Measurements from ENCODE around the gene ZSCAN5A.
"Not testable (repeated sequence)": the region's sequence is repeated elsewhere in the genome, so short reads cannot be mapped to it uniquely, and the experiment has no call there.

Gene ZSCAN5A

GRCh38 chr19:56189785-56190184 lies 124.9 kb downstream of the ZSCAN5A start:
- no peak for TF ChIP-seq POLR2A (IDR thresholded peaks at IDR 0.05; ENCODE audit: low read depth, low read length)
- no peak for TF ChIP-seq TAF1 (IDR thresholded peaks at IDR 0.05; ENCODE audit: low read depth, low read length)
- TF ChIP-seq SPI1 (IDR thresholded peaks at IDR 0.05; ENCODE audit: low read depth, low read length), result no peak
- TF ChIP-seq POLR2AphosphoS5 (IDR thresholded peaks at IDR 0.05; ENCODE audit: low read depth, low read length), result no peak
- TF ChIP-seq PAX5 (IDR thresholded peaks at IDR 0.05; ENCODE audit: insufficient read depth, low read length, severe bottlenecking), result no peak
- no peak for TF ChIP-seq POU2F2 (IDR thresholded peaks at IDR 0.05; ENCODE audit: low read depth, low read length)
- no peak for FAIRE-seq

GRCh38 chr19:56177564-56178243 lies 136.9 kb downstream of the ZSCAN5A start:
- DNase-seq (ENCODE audit: insufficient read length, low spot score), result no peak
- TF ChIP-seq POU2F2 (IDR thresholded peaks at IDR 0.05; ENCODE audit: low read depth, low read length) (no peak), SPI1 (IDR thresholded peaks at IDR 0.05; ENCODE audit: low read depth, low read length) (no peak)

More at GRCh38 chr19:56189785-56190184, 124.9 kb downstream of the ZSCAN5A start:
- no peak for DNase-seq (ENCODE audit: insufficient read length, low spot score)

GRCh38 chr19:56176881-56177280 lies 137.8 kb downstream of the ZSCAN5A start:
- FAIRE-seq (no peak), DNase-seq (ENCODE audit: insufficient read length, low spot score) (no peak)
- TF ChIP-seq POLR2AphosphoS5 (IDR thresholded peaks at IDR 0.05; ENCODE audit: low read depth, low read length) (no peak), POLR2A (IDR thresholded peaks at IDR 0.05; ENCODE audit: low read depth, low read length) (no peak), SPI1 (IDR thresholded peaks at IDR 0.05; ENCODE audit: low read depth, low read length) (no peak), POU2F2 (IDR thresholded peaks at IDR 0.05; ENCODE audit: low read depth, low read length) (no peak), PAX5 (IDR thresholded peaks at IDR 0.05; ENCODE audit: insufficient read depth, low read length, severe bottlenecking) (no peak), TAF1 (IDR thresholded peaks at IDR 0.05; ENCODE audit: low read depth, low read length) (no peak)

More at GRCh38 chr19:56177564-56178243, 136.9 kb downstream of the ZSCAN5A start:
- FAIRE-seq, result no peak

GRCh38 chr19:56176310-56176709 lies 138.3 kb downstream of the ZSCAN5A start:
- DNase-seq (ENCODE audit: insufficient read length, low spot score); FAIRE-seq: not testable (repeated sequence)

- not testable (repeated sequence) for FAIRE-seq
These were observed 138.8 kb downstream of the ZSCAN5A start, which contains the start of gene GALP for GRCh38 chr19:56175861-56176307. TSS of gene GALP (plus strand) at chr19:56176008. CDS start at chr19:56177109, 1,101 bp downstream.

GRCh38 chr19:56174550-56174949 lies 140.1 kb downstream of the ZSCAN5A start:
- DNase-seq (ENCODE audit: insufficient read length, low spot score) (no peak), FAIRE-seq (no peak)
- TF ChIP-seq SPI1 (IDR thresholded peaks at IDR 0.05; ENCODE audit: low read depth, low read length), result no peak

More at GRCh38 chr19:56175861-56176307, 138.8 kb downstream of the ZSCAN5A start, which contains the start of gene GALP:
- not testable (repeated sequence) for DNase-seq (ENCODE audit: insufficient read length, low spot score)

- FAIRE-seq (no peak), DNase-seq (ENCODE audit: insufficient read length, low spot score) (no peak)
- no peak for TF ChIP-seq POU2F2 (IDR thresholded peaks at IDR 0.05; ENCODE audit: low read depth, low read length)
- TF ChIP-seq POLR2AphosphoS5 (IDR thresholded peaks at IDR 0.05; ENCODE audit: low read depth, low read length), result no peak
- no peak for TF ChIP-seq SPI1 (IDR thresholded peaks at IDR 0.05; ENCODE audit: low read depth, low read length)
- TF ChIP-seq POLR2A (IDR thresholded peaks at IDR 0.05; ENCODE audit: low read depth, low read length), result no peak
- TF ChIP-seq PAX5 (IDR thresholded peaks at IDR 0.05; ENCODE audit: insufficient read depth, low read length, severe bottlenecking), result no peak
These were observed 140.6 kb downstream of the ZSCAN5A start for GRCh38 chr19:56174086-56174485.
